HL-60 (cell line): Measurements from ENCODE around the gene ARHGEF12.

Source experiments
- DNase-seq, 2 experiments: peaks; one replicate each; pipeline ENCODE4 v3.0.0-alpha.2; 2010 to 2020; ENCODE audit warnings: low read depth in 1 of 2, low spot score in 1 of 2
- H3K27ac ChIP-seq: fragments of 250-450 bp; sonication (Bioruptor Pico); replicated peaks from 2 replicates; pipeline ENCODE4 v1.5.1; 2020; ENCODE audit warnings: mild to moderate bottlenecking, moderate library complexity
- H3K27me3 ChIP-seq: fragments of 250-450 bp; sonication (Bioruptor Pico); 2 replicates; pipeline ENCODE4 v1.5.1; 2021; ENCODE audit warnings: mild to moderate bottlenecking, moderate library complexity; ENCODE audit not compliant: insufficient read depth, poor library complexity, severe bottlenecking
- H3K4me3 ChIP-seq: replicated peaks from 2 replicates; pipeline ENCODE4 v1.5.1; 2011; ENCODE audit warnings: mild to moderate bottlenecking, control low read depth, low read length; ENCODE audit not compliant: insufficient read depth
- GABPA ChIP-seq: IDR thresholded peaks from 2 replicates; pipeline ENCODE4 v1.6.1; 2012; ENCODE audit warnings: low read depth
- POLR2AphosphoS5 ChIP-seq: IDR thresholded peaks from 2 replicates; pipeline ENCODE4 v1.6.1; 2012; ENCODE audit warnings: low read depth
- SPI1 ChIP-seq: IDR thresholded peaks from 2 replicates; pipeline ENCODE4 v1.6.1; 2012; ENCODE audit warnings: low read depth, mild to moderate bottlenecking, borderline replicate concordance
- TF ChIP-seq, protein P1 (sequence below): IDR thresholded peaks from 2 replicates; pipeline ENCODE4 v1.6.1; 2012; ENCODE audit warnings: low read depth; ENCODE audit not compliant: insufficient replicate concordance
- TF ChIP-seq, protein P2 (sequence below): IDR thresholded peaks from one replicate; pipeline ENCODE4 v1.5.1; 2011; ENCODE audit warnings: low read length, control low read depth, inconsistent platforms; ENCODE audit not compliant: insufficient read depth

The ARHGEF12 gene

DNA sequence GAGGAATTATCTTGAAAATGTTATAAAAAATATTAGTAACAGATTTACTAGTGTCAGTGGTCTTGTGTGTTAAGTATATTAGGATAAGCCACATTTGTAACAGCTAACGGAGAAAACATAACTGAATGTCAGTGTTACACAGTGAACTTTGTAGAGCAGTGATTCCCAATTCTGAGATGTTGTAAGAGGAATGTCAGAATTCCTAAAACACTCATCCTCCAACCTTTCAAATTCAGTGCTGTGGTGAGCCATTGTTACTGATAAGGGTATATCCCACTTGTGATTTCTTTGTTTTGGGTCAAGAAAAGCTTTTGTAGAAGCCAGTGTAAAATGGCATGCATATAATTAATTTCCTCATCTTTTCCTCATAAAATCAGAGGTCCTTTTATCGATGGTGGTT lies 61.9 kb downstream of the ARHGEF12 start:
- TF ChIP-seq GABPA = no peak
- TF ChIP-seq, protein P1, sequence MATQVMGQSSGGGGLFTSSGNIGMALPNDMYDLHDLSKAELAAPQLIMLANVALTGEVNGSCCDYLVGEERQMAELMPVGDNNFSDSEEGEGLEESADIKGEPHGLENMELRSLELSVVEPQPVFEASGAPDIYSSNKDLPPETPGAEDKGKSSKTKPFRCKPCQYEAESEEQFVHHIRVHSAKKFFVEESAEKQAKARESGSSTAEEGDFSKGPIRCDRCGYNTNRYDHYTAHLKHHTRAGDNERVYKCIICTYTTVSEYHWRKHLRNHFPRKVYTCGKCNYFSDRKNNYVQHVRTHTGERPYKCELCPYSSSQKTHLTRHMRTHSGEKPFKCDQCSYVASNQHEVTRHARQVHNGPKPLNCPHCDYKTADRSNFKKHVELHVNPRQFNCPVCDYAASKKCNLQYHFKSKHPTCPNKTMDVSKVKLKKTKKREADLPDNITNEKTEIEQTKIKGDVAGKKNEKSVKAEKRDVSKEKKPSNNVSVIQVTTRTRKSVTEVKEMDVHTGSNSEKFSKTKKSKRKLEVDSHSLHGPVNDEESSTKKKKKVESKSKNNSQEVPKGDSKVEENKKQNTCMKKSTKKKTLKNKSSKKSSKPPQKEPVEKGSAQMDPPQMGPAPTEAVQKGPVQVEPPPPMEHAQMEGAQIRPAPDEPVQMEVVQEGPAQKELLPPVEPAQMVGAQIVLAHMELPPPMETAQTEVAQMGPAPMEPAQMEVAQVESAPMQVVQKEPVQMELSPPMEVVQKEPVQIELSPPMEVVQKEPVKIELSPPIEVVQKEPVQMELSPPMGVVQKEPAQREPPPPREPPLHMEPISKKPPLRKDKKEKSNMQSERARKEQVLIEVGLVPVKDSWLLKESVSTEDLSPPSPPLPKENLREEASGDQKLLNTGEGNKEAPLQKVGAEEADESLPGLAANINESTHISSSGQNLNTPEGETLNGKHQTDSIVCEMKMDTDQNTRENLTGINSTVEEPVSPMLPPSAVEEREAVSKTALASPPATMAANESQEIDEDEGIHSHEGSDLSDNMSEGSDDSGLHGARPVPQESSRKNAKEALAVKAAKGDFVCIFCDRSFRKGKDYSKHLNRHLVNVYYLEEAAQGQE = no peak
- TF ChIP-seq POLR2AphosphoS5 = no peak
- Histone ChIP-seq H3K4me3 (no peak overlapping the region), H3K27ac (no peak overlapping the region), H3K27me3 (peaks cover 13% of the 10 kb centered on the region)
- no peak for DNase-seq

DNA sequence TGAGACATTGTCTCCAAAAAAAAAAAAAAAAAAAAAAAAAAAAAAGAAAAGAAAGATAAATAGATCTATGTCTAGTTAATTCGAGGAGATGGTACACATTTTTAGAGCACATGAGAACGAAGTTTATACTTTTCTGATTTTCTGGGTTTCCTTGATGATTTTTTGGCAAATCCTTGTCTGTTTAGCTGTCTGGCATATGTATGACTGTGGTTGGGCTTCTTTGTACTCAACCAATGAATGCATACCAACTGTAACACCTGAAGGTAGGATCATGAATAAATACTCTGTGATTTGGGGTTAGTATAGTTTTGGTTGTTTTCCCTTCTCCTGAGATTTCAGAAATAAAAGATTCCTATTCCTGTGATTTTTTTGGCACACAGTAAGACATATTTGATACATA lies 63.1 kb downstream of the ARHGEF12 start:
- Histone ChIP-seq H3K27me3 (peaks cover 13% of the 10 kb centered on the region), H3K4me3 (no peak overlapping the region), H3K27ac (no peak overlapping the region)
- DNase-seq = no peak
- TF ChIP-seq, protein P2, sequence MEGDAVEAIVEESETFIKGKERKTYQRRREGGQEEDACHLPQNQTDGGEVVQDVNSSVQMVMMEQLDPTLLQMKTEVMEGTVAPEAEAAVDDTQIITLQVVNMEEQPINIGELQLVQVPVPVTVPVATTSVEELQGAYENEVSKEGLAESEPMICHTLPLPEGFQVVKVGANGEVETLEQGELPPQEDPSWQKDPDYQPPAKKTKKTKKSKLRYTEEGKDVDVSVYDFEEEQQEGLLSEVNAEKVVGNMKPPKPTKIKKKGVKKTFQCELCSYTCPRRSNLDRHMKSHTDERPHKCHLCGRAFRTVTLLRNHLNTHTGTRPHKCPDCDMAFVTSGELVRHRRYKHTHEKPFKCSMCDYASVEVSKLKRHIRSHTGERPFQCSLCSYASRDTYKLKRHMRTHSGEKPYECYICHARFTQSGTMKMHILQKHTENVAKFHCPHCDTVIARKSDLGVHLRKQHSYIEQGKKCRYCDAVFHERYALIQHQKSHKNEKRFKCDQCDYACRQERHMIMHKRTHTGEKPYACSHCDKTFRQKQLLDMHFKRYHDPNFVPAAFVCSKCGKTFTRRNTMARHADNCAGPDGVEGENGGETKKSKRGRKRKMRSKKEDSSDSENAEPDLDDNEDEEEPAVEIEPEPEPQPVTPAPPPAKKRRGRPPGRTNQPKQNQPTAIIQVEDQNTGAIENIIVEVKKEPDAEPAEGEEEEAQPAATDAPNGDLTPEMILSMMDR = no peak
- TF ChIP-seq GABPA (no peak), SPI1 (no peak), POLR2AphosphoS5 (no peak)
- TF ChIP-seq, protein P1 = no peak

DNA sequence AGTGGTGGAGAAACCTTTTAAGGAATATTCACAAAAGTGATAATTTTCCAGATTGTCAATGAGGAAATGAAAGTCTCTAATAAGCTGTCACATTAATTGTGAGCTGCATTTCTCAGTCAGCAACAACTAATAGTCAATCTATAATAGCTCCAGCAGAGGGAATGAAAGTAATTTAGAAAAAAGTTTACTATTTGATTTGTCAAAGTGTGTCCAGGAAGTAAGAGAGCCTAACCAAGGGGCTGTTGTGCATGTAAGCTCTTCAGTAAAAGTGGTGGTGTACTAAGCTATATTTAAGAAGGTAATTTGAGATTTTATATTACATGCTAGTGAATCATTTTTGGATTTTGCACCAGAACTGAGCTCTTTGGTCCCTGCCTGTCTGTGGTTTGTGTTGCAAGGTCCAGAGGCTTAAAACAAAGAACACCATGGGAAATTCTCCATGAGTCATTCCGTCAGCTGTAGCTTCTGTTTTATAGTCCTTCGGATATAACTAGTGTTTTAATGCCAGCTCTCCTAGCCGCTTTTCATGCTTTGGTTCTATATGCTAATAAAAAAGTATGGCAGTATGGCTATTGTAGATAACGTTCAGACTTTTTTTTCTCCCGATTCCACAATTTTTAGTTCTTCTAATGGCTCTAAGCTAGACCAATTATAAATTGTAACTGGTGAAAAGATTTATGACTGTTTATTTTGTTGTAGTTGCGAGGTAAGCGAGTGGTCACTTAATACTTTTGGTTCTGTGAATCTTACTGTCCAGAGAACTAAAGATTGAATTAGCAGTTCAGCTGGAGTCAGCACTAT lies 64.6 kb downstream of the ARHGEF12 start:
- Histone ChIP-seq H3K27ac (no peak overlapping the region), H3K4me3 (no peak overlapping the region), H3K27me3 (peaks cover 13% of the 10 kb centered on the region)
- no peak for DNase-seq
- TF ChIP-seq, protein P1 = no peak
- no peak for TF ChIP-seq GABPA
- TF ChIP-seq, protein P2 = no peak
- TF ChIP-seq POLR2AphosphoS5 = no peak
- TF ChIP-seq SPI1 = no peak
